Left hindlimb (tissue), 1 donor: ENCODE results near the gene PCYOX1L.
"Not testable (repeated sequence)": the region's sequence is repeated elsewhere in the genome, so short reads cannot be mapped to it uniquely, and the experiment has no call there.

Experiments
- DNase-seq: peaks from one replicate; pipeline ENCODE4 v3.0.0-alpha.2; 2018

The PCYOX1L gene

GRCh38 chr5:149387982-149388381 lies 30.1 kb downstream of the PCYOX1L start:
- no peak for DNase-seq

GRCh38 chr5:149388498-149389190 lies 30.8 kb downstream of the PCYOX1L start:
- no peak for DNase-seq

- no peak for DNase-seq
Measured at GRCh38 chr5:149389552-149390495, 32.0 kb downstream of the PCYOX1L start.

GRCh38 chr5:149391076-149391475 lies 33.2 kb downstream of the PCYOX1L start:
- not testable (repeated sequence) for DNase-seq

- no peak for DNase-seq
Measured at GRCh38 chr5:149391524-149391923, 33.7 kb downstream of the PCYOX1L start.

- DNase-seq: no peak
Measured at GRCh38 chr5:149392718-149393117, 34.9 kb downstream of the PCYOX1L start.

GRCh38 chr5:149394996-149395395 lies 37.1 kb downstream of the PCYOX1L start:
- not testable (repeated sequence) for DNase-seq

- DNase-seq: no peak
Measured at GRCh38 chr5:149397530-149397929, 39.7 kb downstream of the PCYOX1L start.

- DNase-seq: not testable (repeated sequence)
Measured at GRCh38 chr5:149398747-149399266, 41.0 kb downstream of the PCYOX1L start.

GRCh38 chr5:149399775-149400174 lies 41.9 kb downstream of the PCYOX1L start:
- DNase-seq: no peak

GRCh38 chr5:149400304-149400703 lies 42.5 kb downstream of the PCYOX1L start:
- DNase-seq: no peak

GRCh38 chr5:149401051-149401450 lies 43.2 kb downstream of the PCYOX1L start:
- DNase-seq: no peak

GRCh38 chr5:149402291-149402690 lies 44.4 kb downstream of the PCYOX1L start:
- DNase-seq: no peak

GRCh38 chr5:149403923-149404745 lies 46.3 kb downstream of the PCYOX1L start:
- DNase-seq: no peak

- no peak for DNase-seq
Measured at GRCh38 chr5:149404746-149405549, 47.1 kb downstream of the PCYOX1L start.

GRCh38 chr5:149405550-149406202 lies 47.8 kb downstream of the PCYOX1L start:
- DNase-seq: no peak

- DNase-seq: peak; percentile 87
Measured at GRCh38 chr5:149406203-149406978, 48.5 kb downstream of the PCYOX1L start.

- no peak for DNase-seq
Measured at GRCh38 chr5:149406979-149407306, 49.1 kb downstream of the PCYOX1L start.

GRCh38 chr5:149407323-149408251 lies 49.7 kb downstream of the PCYOX1L start:
- DNase-seq: no peak
